GM18858 (cell line): ENCODE data around the gene EIF3F.

Source experiments
- ATAC-seq: cut with Tn5 transposase; IDR thresholded peaks from one replicate; pipeline ENCODE4 v1.9.1; 2021; ENCODE audit not compliant: unreplicated experiment

The EIF3F gene

DNA sequence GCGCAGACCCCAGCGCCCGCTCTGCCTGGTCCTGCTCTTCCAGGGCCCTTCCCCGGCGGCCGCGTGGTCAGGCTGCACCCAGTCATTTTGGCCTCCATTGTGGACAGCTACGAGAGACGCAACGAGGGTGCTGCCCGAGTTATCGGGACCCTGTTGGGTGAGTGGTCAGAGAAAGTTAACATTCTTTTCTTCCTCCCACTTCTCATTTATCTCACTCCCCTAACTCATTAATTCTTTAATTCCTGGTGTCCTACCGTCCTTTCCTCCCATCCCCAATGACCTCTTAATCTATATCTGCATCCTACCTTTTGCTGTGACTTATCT is 385 bp downstream of the EIF3F start:
- peak; percentile 2 for ATAC-seq

DNA sequence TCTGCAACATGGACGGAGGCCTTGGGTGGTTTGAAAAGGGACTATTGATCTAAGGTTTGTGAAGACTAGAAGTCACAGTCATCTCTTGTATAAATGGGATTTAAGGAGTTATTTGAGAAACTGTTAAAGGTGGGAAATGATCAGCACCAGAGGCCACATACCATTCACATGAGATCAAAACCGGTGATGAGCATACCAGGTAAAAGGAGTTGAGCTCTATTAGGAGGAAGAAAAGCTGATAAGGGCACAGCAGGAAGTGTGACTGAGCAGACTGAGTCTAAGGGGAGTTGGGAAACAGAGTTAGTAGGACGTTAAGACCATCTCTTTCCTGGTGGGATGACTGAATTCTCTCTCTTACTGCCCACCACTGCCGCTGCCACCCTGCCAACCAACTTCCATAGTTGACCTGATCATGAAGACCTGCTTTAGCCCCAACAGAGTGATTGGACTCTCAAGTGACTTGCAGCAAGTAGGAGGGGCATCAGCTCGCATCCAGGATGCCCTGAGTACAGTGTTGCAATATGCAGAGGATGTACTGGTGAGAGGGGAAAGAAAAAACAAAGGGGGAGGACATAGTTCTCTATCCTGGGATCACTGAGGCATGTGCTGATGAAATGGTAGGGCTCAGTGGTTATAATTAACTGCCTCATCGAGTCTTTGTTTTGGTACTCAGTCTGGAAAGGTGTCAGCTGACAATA is 7.6 kb downstream of the EIF3F start:
- no peak for ATAC-seq

DNA sequence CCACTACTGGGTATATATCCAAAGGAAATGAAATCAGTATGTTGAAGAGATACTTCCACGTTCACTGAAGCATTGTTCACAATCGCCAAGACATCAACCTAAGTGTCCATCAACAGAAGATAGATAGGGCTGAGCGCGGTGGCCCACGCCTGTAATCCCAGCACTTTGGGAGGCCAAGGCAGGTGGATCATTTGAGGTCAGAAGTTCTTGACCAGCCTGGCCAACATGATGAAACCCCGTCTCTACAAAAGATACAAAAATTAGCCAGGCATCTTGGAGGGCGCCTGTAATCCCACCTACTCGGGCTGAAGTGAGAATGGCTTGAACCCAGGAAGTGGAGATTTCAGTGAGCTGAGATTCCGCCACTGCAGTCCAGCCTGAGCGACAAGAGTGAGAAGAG is 12.7 kb downstream of the EIF3F start:
- no peak for ATAC-seq

DNA sequence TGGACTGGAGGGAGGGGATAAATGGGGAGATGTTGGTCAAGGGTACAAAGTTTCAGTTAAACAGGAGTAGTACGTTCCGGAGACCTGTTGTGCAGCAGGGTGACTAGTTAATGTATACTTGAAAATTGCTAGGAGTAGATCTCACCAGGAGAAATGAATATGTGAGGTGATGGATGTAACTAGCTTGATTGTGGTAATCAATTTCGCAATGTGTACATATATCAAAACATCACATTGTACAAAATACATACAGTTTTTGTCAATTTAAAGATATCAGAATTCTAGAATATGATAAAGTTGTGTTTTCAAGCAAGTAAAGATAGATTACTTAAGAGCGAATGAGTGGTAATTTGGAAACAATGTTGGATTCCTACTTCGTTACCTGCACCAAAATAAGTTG is 13.3 kb downstream of the EIF3F start:
- ATAC-seq = no peak

DNA sequence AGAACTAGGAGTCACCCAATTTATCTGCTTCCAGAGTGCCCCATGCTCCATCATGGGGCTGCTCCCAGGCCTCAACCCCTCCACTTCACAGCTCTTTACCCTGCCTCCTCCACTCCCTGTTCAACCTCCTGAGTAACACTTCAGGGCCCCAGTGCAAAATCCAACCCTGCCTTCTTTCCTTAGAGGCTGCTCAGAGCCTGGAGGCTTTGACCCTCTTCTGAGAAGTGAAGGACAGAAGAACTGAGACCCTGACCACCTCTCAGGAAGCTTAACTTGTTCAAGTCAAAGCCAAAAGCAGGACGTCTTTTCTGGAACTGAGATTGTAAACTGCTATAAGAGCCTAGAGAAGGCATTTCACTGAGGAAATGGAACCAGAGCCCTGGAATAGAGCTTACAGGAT is 15.5 kb downstream of the EIF3F start:
- ATAC-seq = no peak

DNA sequence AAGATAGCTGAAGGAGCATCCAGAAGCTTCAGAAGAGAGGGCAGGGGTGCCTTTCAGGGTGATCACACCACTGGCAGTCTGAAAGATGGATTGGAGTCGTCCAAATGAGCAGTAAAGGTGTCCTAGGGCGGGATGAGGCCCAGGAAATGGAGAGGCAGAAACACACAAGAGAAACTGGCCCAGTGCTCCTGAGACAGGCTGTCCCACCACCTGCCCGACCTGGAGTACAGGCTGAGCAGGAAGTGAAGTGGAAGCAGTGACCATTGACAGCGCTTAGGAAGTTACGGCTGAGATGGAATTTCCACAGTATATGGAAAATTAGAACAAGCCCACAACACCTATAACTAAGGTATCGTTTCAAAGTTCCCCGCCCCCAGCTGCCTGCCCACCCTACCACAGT is 16.1 kb downstream of the EIF3F start:
- no peak for ATAC-seq

DNA sequence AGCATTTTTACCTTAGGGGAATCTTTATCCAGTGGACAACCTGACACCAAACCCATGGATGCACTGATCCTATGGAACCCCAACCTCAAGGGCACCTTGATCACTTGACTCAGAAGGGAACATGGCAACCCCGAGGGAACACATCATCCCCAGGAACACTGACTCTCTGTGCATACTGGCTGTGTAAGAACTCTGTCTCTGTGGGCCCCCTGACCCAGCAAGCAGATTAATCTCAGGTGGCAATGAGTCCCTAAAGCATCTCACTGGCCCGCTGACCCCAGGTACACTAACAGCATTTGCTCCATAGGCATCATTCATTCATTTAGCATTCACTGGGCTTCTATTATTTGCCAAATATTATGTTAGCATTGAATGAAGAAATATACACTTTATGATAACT is 16.9 kb downstream of the EIF3F start:
- ATAC-seq = no peak

DNA sequence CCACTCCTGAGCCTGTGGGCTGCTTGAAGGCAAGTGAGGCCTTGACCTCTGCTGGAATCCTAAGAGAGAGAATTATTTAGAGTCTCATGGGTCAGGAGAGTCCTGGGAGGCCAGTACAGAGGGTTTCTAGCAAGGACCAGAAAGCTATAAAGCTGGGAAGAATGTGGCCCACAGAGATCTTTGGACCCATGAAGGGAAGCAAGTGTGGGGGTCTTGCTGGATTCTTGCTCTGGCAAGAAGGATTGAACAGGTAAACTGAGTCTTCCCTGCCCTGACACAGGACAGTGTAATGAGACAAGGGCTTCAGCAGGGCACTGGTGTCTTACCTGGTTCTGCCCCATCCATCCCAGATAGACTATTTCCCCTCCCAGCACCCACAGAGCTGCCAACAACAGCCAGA is 18.4 kb downstream of the EIF3F start:
- ATAC-seq = no peak

- ATAC-seq = peak; percentile 82
Measured at GRCh38 chr11:8006349-8006977, 19.3 kb downstream of the EIF3F start.

DNA sequence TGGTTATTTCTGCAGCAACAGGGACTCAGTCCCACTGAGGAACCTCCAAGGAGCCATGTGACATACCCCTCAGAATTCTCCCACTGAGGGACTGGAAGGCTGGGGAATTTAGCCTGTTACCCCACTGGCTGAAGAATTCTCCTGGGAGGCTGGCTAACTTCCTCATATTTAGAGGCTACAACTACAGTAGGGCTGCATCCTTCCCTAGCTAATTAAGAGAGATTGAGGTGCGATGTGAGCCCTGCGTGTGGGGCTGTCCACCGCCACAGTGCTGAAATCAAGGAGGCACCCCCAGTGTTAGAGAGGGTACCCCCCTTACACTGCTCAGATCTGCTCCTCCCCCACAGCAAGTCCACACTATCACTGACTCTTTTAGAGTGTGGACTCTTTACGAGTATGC is 21.1 kb downstream of the EIF3F start:
- ATAC-seq = no peak

GRCh38 chr11:8009856-8010255 is 22.7 kb downstream of the EIF3F start:
- ATAC-seq = no peak

GRCh38 chr11:8011371-8011770 is 24.2 kb downstream of the EIF3F start:
- ATAC-seq = no peak

DNA sequence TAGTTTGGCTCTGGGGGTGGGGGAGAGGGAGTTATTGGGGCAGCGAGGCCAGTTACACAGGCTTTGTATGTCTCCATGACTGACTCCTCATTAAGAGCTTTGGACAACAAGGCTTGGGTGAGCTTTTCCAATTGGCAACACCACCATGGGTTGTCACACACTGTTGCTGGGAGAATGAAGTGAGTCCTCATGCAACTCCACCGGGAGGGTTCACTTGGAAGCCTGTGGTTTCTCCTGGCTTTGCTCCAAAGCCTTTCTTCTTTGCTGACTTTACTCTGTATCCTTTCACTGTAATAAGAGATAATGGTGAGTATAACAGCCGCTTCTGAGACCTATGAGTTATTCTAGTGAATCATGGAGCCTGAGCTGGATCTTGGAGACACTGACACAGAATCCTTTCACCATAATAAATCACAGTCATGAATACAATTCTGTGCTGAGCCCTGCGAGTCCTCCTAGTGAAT is 24.9 kb downstream of the EIF3F start:
- ATAC-seq = no peak

- no peak for ATAC-seq
Measured at GRCh38 chr11:8013833-8014232, 26.7 kb downstream of the EIF3F start.

- ATAC-seq = no peak
Measured at GRCh38 chr11:8015753-8016239, 28.7 kb downstream of the EIF3F start.

GRCh38 chr11:8016440-8016839 is 29.3 kb downstream of the EIF3F start:
- no peak for ATAC-seq

- no peak for ATAC-seq
Measured at GRCh38 chr11:8017071-8017470, 29.9 kb downstream of the EIF3F start.

DNA sequence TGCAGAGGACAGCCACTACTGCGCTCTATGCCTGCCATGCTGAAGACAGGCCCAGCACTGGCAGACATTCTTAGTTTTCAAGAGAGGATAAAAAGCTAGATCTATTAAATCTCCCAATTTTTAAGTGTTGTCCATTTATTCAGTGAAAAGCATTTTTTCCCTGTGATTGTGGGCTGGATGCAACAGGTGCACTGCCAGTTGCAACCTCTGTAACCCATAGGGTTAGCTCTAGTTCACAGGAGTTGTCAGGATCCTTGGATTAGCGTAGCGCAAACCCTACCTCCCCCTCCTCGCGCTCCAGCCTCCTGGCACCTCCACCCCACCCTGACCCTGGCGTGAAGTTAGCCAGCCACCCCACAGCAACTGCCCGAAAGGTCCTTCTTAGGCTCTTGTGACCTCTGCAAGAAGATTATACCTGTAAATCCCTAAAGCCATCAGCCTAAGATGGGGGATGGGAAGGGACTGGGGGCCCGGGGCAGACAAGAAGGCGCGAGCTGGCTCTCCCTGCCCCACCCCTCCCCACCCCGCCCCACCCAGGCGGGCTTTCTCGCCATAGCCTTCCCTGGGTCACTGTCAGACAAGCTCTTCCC is 30.9 kb downstream of the EIF3F start:
- no peak for ATAC-seq

DNA sequence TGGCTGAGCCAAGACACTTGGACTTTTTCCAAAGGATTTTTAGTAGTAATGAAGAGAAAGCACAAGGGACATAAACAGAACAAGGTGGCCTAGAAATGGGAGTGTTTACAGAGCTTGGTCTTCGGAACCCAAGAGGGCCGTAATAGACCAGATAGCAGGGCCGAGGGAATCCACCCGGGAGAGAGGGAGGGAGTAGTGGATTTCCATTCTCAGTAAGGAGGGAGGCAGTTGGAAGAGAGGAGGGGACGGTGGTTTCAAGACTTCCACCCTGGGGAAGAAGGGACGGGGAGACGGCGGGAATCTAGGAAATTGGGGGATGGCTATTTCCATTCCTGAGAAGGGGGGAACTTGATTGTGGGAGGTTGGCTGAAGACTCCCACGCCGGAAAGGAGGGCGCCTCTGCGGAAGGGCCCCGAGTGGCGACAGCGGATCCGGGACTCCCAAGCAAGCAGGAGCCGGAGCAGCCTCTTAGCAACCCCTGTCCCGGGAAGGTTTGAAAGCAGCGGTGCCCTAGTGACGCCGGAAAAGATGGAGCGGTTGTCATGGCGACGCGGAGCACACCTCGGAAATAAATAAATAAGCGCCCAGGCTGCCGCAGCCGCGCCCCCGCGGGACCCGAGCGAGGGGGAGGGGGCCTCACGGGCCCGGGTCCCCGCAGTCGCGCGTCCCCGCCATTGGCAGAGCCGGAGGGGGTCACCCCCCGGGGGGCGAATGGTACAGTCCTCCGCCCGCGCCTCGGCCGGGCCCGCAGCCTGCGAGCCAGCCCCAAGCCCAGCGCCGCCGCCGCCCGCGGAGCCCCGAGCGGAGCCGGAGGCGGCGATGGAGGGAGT is 31.6 kb downstream of the EIF3F start:
- no peak for ATAC-seq

DNA sequence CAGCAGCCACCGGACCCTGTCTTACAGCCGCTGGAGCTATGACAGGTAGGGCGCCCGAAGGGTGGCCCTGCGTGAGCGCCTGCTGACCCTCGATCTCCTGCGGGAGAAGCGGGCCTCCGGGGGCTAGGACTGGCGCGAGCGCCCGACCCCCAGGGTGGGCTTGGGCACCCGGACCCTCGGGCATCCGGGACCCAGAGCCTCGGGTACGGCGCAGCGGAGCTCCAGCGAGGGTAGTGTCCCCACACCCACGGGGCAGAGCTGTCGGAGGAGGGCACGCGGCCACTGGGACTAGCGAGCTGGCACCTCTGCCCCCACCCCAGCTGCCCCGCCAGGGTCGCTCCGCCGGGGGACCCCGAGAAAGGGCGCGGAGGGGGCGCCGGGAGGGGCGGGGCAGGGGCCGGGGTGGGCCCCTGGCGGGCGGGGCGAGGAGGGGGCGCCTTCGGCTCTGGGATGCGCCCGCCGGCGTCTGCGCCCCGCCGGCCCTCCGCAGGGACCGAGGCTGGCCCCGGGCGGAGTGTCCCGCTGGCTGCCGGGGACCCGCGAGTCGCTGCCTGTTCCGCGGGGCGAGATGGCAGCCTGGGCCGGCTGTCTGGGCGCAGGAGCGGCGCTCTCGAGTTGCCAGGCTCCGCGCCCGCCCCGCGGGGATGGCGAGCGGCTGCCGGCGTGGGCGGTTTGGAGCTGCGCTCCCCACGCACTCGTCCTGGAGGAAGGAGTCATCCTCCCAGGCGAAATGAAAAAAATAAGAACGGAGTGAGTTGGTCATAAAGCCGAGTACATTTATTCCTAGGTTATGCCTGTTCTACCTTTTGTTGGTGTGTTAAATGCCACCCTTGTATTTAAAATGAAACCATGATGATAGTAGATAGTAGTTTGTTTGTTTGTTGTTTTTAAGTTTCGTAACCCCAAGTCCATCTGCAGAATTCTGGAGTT is 32.4 kb downstream of the EIF3F start:
- ATAC-seq = no peak

DNA sequence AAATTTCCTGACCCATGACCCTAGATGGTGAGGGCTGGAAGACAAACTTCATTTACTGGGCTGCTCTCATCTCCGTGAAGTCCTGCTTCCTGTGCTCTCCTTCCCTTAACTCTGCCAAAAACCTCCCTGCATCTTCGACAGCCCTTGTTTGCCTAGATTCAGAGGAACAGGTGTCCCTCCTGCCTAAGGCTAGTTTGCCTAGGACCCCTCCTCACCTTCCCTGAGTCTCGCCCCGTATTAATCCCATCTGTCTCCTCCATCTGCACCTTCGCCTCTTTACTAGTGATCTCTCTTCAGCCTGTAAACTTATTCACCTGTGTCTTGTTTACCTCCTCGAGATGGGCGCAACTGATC is 33.1 kb downstream of the EIF3F start:
- ATAC-seq = no peak
